ENCODE results near the gene HIVEP3. TPM values are rescaled to one million over a fixed set of nuclear protein-coding genes. Genes with fewer than 3 reads are reported as not detected.

The HIVEP3 gene
- total RNA-seq, 1 donor from 2014 or later, result 6.5 TPM

GRCh38 chr1:41860214-41860613 lies 58.5 kb downstream of the HIVEP3 start:
- ATAC-seq (no peak), DNase-seq (no peak)
- intact Hi-C loops (cut with micrococcal nuclease), result loop anchor here (10.0 kb wide), 1 partner anchor 55 kb away; the partner anchor contains the start of gene HIVEP3

GRCh38 chr1:41859686-41860085 lies 59.0 kb downstream of the HIVEP3 start:
- intact Hi-C loops (cut with micrococcal nuclease), result loop anchor here (10.0 kb wide), 1 partner anchor 55 kb away; the partner anchor contains the start of gene HIVEP3
- DNase-seq (no peak), ATAC-seq (no peak)

- intact Hi-C loops (cut with micrococcal nuclease), result no loop called here
- DNase-seq (no peak), ATAC-seq (peak; percentile 67)
Observed at GRCh38 chr1:41856944-41857285, 61.8 kb downstream of the HIVEP3 start.

- ATAC-seq, result no peak
- intact Hi-C loops (cut with micrococcal nuclease), result no loop called here
- DNase-seq, result no peak
Observed at GRCh38 chr1:41856151-41856943, 62.4 kb downstream of the HIVEP3 start.

GRCh38 chr1:41855713-41856112 lies 63.0 kb downstream of the HIVEP3 start:
- intact Hi-C loops (cut with micrococcal nuclease), result no loop called here
- DNase-seq (no peak), ATAC-seq (no peak)

- ATAC-seq, result no peak
- intact Hi-C loops (cut with micrococcal nuclease), result no loop called here
- DNase-seq, result no peak
Observed at GRCh38 chr1:41853907-41854306, 64.8 kb downstream of the HIVEP3 start.

GRCh38 chr1:41852091-41852490 lies 66.6 kb downstream of the HIVEP3 start:
- ATAC-seq, result no peak
- intact Hi-C loops (cut with micrococcal nuclease), result no loop called here
- DNase-seq, result no peak

GRCh38 chr1:41851589-41851988 lies 67.1 kb downstream of the HIVEP3 start:
- intact Hi-C loops (cut with micrococcal nuclease), result no loop called here
- ATAC-seq, result no peak
- no peak for DNase-seq

GRCh38 chr1:41850029-41850428 lies 68.7 kb downstream of the HIVEP3 start:
- ATAC-seq (no peak), DNase-seq (no peak)
- intact Hi-C loops (cut with micrococcal nuclease), result no loop called here

- ATAC-seq (no peak), DNase-seq (no peak)
- intact Hi-C loops (cut with micrococcal nuclease), result no loop called here
Observed at GRCh38 chr1:41849211-41849759, 69.4 kb downstream of the HIVEP3 start.

GRCh38 chr1:41848216-41848952 lies 70.3 kb downstream of the HIVEP3 start:
- ATAC-seq, result no peak
- no peak for DNase-seq
- intact Hi-C loops (cut with micrococcal nuclease), result no loop called here

- intact Hi-C loops (cut with micrococcal nuclease), result no loop called here
- DNase-seq (peak; percentile 60), ATAC-seq (peak; percentile 89)
Observed at GRCh38 chr1:41847733-41848132, 71.0 kb downstream of the HIVEP3 start.

- DNase-seq (no peak), ATAC-seq (peak; percentile 4)
- intact Hi-C loops (cut with micrococcal nuclease), result no loop called here
Observed at GRCh38 chr1:41846625-41847405, 71.9 kb downstream of the HIVEP3 start.

- ATAC-seq (no peak), DNase-seq (no peak)
- intact Hi-C loops (cut with micrococcal nuclease), result no loop called here
Observed at GRCh38 chr1:41844781-41845272, 73.9 kb downstream of the HIVEP3 start.

- intact Hi-C loops (cut with micrococcal nuclease), result no loop called here
Observed at GRCh38 chr1:41844255-41844654, 74.5 kb downstream of the HIVEP3 start.

GRCh38 chr1:41842993-41843755 lies 75.5 kb downstream of the HIVEP3 start:
- intact Hi-C loops (cut with micrococcal nuclease), result no loop called here
- ATAC-seq (no peak), DNase-seq (no peak)

More at GRCh38 chr1:41844255-41844654, 74.5 kb downstream of the HIVEP3 start:
- peak; percentile 72 for ATAC-seq
- DNase-seq, result peak; percentile 42

GRCh38 chr1:41842326-41842725 lies 76.4 kb downstream of the HIVEP3 start:
- ATAC-seq (no peak), DNase-seq (no peak)
- intact Hi-C loops (cut with micrococcal nuclease), result no loop called here

- ATAC-seq (peak; percentile 42), DNase-seq (peak; percentile 60)
- intact Hi-C loops (cut with micrococcal nuclease), result no loop called here
Observed at GRCh38 chr1:41840592-41841246, 78.0 kb downstream of the HIVEP3 start.
